HG02943 (cell line): ENCODE data around the gene TENM3.

Source experiments
- ATAC-seq: cut with Tn5 transposase; IDR thresholded peaks from one replicate; pipeline ENCODE4 v1.9.1; 2021; ENCODE audit warnings: mild to moderate bottlenecking, low read depth, moderate library complexity; ENCODE audit not compliant: unreplicated experiment

Gene TENM3

GRCh38 chr4:182280436-182281111 lies 37.4 kb downstream of the TENM3 start:
- no peak for ATAC-seq

- no peak for ATAC-seq
Observed at GRCh38 chr4:182286035-182286434, 42.8 kb downstream of the TENM3 start.

- ATAC-seq: no peak
Observed at GRCh38 chr4:182286931-182287330, 43.7 kb downstream of the TENM3 start.

GRCh38 chr4:182288534-182288933 lies 45.3 kb downstream of the TENM3 start:
- ATAC-seq: no peak

GRCh38 chr4:182289809-182290208 lies 46.6 kb downstream of the TENM3 start:
- ATAC-seq: no peak

- ATAC-seq: no peak
Observed at GRCh38 chr4:182291175-182291574, 48.0 kb downstream of the TENM3 start.

- no peak for ATAC-seq
Observed at GRCh38 chr4:182291597-182292270, 48.5 kb downstream of the TENM3 start.

GRCh38 chr4:182292612-182293011 lies 49.4 kb downstream of the TENM3 start:
- no peak for ATAC-seq

- ATAC-seq: no peak
Observed at GRCh38 chr4:182293691-182294255, 50.6 kb downstream of the TENM3 start.

GRCh38 chr4:182294451-182294850 lies 51.2 kb downstream of the TENM3 start:
- ATAC-seq: no peak

- ATAC-seq: no peak
Observed at GRCh38 chr4:182297659-182298058, 54.5 kb downstream of the TENM3 start.

GRCh38 chr4:182301736-182302135 lies 58.5 kb downstream of the TENM3 start:
- no peak for ATAC-seq

GRCh38 chr4:182303847-182304246 lies 60.6 kb downstream of the TENM3 start:
- no peak for ATAC-seq

- no peak for ATAC-seq
Observed at GRCh38 chr4:182306792-182307507, 63.7 kb downstream of the TENM3 start.

- no peak for ATAC-seq
Observed at GRCh38 chr4:182307746-182308145, 64.5 kb downstream of the TENM3 start.

- no peak for ATAC-seq
Observed at GRCh38 chr4:182309877-182310276, 66.7 kb downstream of the TENM3 start.

GRCh38 chr4:182310316-182310715 lies 67.1 kb downstream of the TENM3 start:
- ATAC-seq: no peak

GRCh38 chr4:182310962-182311361 lies 67.8 kb downstream of the TENM3 start:
- no peak for ATAC-seq

GRCh38 chr4:182314537-182314936 lies 71.3 kb downstream of the TENM3 start:
- ATAC-seq: no peak

GRCh38 chr4:182318256-182318655 lies 75.1 kb downstream of the TENM3 start:
- ATAC-seq: no peak

GRCh38 chr4:182320092-182320491 lies 76.9 kb downstream of the TENM3 start:
- no peak for ATAC-seq
